Naive thymus-derived CD4-positive, alpha-beta T cell (primary cell): ENCODE measurements around the gene SCNN1G. TPM values are rescaled to one million over a fixed set of nuclear protein-coding genes. Genes with fewer than 3 reads are reported as not detected.

Experiments used
- ATAC-seq: fragments of 150-1000 bp; cut with Tn5 transposase; 2 replicates; pipeline ENCODE4 v1.10.0; 2021; ENCODE audit warnings: mild to moderate bottlenecking, moderate library complexity
- CTCF ChIA-PET: fragments of 350-600 bp; sonication (Branson Sonifier 250); formaldehyde crosslinking; loops from one replicate; lab custom pipeline; 2021; ENCODE audit warnings: antibody characterized with exemption; lab: Charles Lee
- POLR2A ChIA-PET: fragments of 350-600 bp; sonication (Branson Sonifier 250); formaldehyde crosslinking; loops from one replicate; lab custom pipeline; 2021; ENCODE audit warnings: antibody characterized with exemption, inconsistent platforms; lab: Charles Lee
- DNase-seq, 9 donors: peaks; one replicate each; pipeline versions ENCODE4 v3.0.0 to v3.0.0-alpha.2; 2020 to 2022; ENCODE audit warnings: mixed read lengths in 1 of 9
- H3K27ac ChIP-seq: one replicate; pipeline ENCODE4 v1.7.0; 2013; ENCODE audit warnings: mild to moderate bottlenecking, low read depth, low read length, moderate library complexity
- H3K27me3 ChIP-seq, 2 donors: one replicate each; pipeline ENCODE4 v1.7.0; 2013; ENCODE audit warnings: low read length in 2 of 2, mild to moderate bottlenecking in 2 of 2, moderate library complexity in 2 of 2; ENCODE audit not compliant: control insufficient read depth in 2 of 2, insufficient read depth in 2 of 2
- H3K36me3 ChIP-seq, 3 experiments: 1 replicate in 2 of 3; 2 replicates in 1 of 3; pipeline ENCODE4 v1.7.0; 2013; ENCODE audit warnings: low read length in 3 of 3, mild to moderate bottlenecking in 3 of 3, moderate library complexity in 1 of 3; ENCODE audit not compliant: insufficient read depth in 3 of 3, control insufficient read depth in 2 of 3
- H3K4me1 ChIP-seq, 2 donors: one replicate each; pipeline ENCODE4 v1.7.0; 2013; ENCODE audit warnings: low read length in 2 of 2, mild to moderate bottlenecking in 2 of 2, moderate library complexity in 1 of 2; ENCODE audit not compliant: control insufficient read depth in 2 of 2, insufficient read depth in 2 of 2
- H3K4me3 ChIP-seq: 2 replicates; pipeline ENCODE4 v1.7.0; 2013; ENCODE audit warnings: mild to moderate bottlenecking, low read length
- H3K9me3 ChIP-seq, 3 experiments: 1 replicate in 2 of 3; 2 replicates in 1 of 3; pipeline ENCODE4 v1.7.0; 2013; ENCODE audit warnings: low read length in 3 of 3; ENCODE audit not compliant: control insufficient read depth in 2 of 3
- H3K27ac Mint-ChIP-seq, 9 donors: one replicate each; pipeline ENCODE4 v1.8.0; 2020 to 2022; ENCODE audit warnings: mixed read lengths in 9 of 9, mild to moderate bottlenecking in 8 of 9, moderate library complexity in 5 of 9, inconsistent platforms in 2 of 9
- H3K27me3 Mint-ChIP-seq, 5 donors: one replicate each; pipeline ENCODE4 v1.8.0; 2021 to 2022; ENCODE audit warnings: mixed read lengths in 5 of 5, mild to moderate bottlenecking in 1 of 5
- H3K36me3 Mint-ChIP-seq, 5 donors: one replicate each; pipeline ENCODE4 v1.8.0; 2020 to 2022; ENCODE audit warnings: mixed read lengths in 5 of 5, mild to moderate bottlenecking in 3 of 5, inconsistent platforms in 1 of 5
- H3K4me1 Mint-ChIP-seq, 7 donors: one replicate each; pipeline ENCODE4 v1.8.0; 2020 to 2022; ENCODE audit warnings: mixed read lengths in 7 of 7, mild to moderate bottlenecking in 3 of 7, inconsistent platforms in 1 of 7
- H3K4me3 Mint-ChIP-seq, 10 donors: one replicate each; pipeline ENCODE4 v1.8.0; 2020 to 2022; ENCODE audit warnings: mild to moderate bottlenecking in 10 of 10, mixed read lengths in 10 of 10, moderate library complexity in 6 of 10, inconsistent platforms in 2 of 10
- H3K9me3 Mint-ChIP-seq, 11 donors: one replicate each; pipeline ENCODE4 v1.8.0; 2020 to 2022; ENCODE audit warnings: mixed read lengths in 11 of 11, mild to moderate bottlenecking in 4 of 11, inconsistent platforms in 1 of 11, moderate library complexity in 1 of 11
- intact Hi-C, 2 donors: fragments of 100-400 bp; cut with micrococcal nuclease; formaldehyde crosslinking; loops; one replicate each; pipeline ENCODE4 v1.15.1; 2023
- polyA plus RNA-seq, 2 donors: library from polyadenylated mRNA; unstranded; fragments of 300-500 nt; fragmentation: Illumina TruSeq; gene quantifications; one replicate each; pipeline ENCODE4 v1.2.3, GENCODE V29; 2021
- total RNA-seq, 6 experiments: library from RNA in 5 of 6; stranded (reverse) in 5 of 6; gene quantifications; 1 replicate in 5 of 6; 2 replicates in 1 of 6; pipeline ENCODE4 v1.2.3 and lab custom pipeline; 2021 to 2026

Gene SCNN1G
- total and polyA plus RNA-seq, 7 experiments from 2014 or later = not detected

DNA sequence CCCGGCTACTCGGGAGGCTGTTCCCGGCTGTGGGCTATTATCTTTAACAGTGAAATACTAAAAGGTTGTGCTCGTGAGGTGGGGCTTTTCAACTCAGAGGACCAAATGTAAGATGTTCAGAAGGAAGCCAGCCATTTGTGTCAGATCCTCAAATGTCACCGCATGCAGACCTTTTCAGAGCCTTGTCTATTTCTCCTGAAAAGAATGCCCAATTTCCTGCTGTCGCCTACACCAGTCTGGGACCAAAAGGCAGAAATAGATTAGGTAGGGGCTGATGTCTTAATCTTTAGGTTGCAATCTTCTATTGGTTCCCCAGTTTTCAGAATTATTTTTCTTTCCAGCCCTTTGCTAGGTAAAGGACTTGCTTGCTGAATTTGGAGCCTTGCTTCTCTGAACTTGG, 24.4 kb upstream of the SCNN1G start:
- POLR2A ChIA-PET = no interaction called here
- no peak overlapping the region for H3K4me3 Mint-ChIP-seq
- H3K36me3 Mint-ChIP-seq = peaks cover 0 to 3% (median 0%) of the 10 kb centered on the region in 5 donors
- H3K27ac ChIP-seq = no peak overlapping the region
- intact Hi-C loops = no loop called here
- CTCF ChIA-PET = no interaction called here
- DNase-seq (no peak), ATAC-seq (no peak)
- H3K36me3 ChIP-seq = no peaks in the 10 kb centered on the region
- peaks cover 0 to 5% of the 10 kb centered on the region in 2 donors for H3K27me3 ChIP-seq
- no peak overlapping the region for H3K27ac Mint-ChIP-seq
- peaks cover 18 to 47% (median 38%) of the 10 kb centered on the region in 5 donors for H3K27me3 Mint-ChIP-seq
- H3K4me1 Mint-ChIP-seq = peaks cover 3 to 11% (median 9%) of the 10 kb centered on the region in 7 donors
- H3K4me1 ChIP-seq = no peaks in the 10 kb centered on the region
- peaks cover 0 to 2% (median 0%) of the 10 kb centered on the region in 11 donors for H3K9me3 Mint-ChIP-seq
- H3K9me3 ChIP-seq = no peaks in the 10 kb centered on the region
- no peak overlapping the region for H3K4me3 ChIP-seq

DNA sequence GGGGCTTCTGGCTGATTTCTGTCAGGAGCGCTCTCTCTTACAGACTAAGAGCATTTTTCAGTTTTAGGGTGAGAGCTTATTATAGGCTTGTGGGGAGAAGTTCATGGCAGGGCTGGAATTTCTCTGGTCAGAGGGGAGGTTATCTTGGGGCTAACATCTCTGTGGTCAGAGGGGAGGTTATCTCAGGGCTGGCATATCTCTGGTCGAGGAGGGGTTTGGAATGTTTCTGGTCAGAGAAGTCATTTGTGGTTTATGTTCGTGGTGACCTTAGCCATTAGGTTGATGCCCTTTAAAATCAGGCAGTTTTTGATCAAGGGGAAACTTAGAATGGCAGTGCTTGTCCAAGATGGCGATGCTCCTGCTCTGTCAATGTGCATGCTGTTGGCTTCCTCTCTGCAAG, 22.5 kb upstream of the SCNN1G start:
- intact Hi-C loops = no loop called here
- Mint-ChIP-seq H3K4me3 (no peak overlapping the region), H3K27ac (no peak overlapping the region), H3K9me3 (peaks cover 0 to 2% (median 0%) of the 10 kb centered on the region in 11 donors), H3K27me3 (peaks cover 24 to 47% (median 46%) of the 10 kb centered on the region in 5 donors), H3K36me3 (peaks cover 0 to 3% (median 0%) of the 10 kb centered on the region in 5 donors), H3K4me1 (peaks cover 3 to 11% (median 9%) of the 10 kb centered on the region in 7 donors)
- ATAC-seq (no peak), DNase-seq (no peak)
- H3K27me3 ChIP-seq = peaks cover 0 to 5% of the 10 kb centered on the region in 2 donors
- H3K4me3 ChIP-seq = no peak overlapping the region
- H3K4me1 ChIP-seq = no peaks in the 10 kb centered on the region
- H3K9me3 ChIP-seq = no peaks in the 10 kb centered on the region
- no peaks in the 10 kb centered on the region for H3K36me3 ChIP-seq
- POLR2A ChIA-PET = no interaction called here
- no peak overlapping the region for H3K27ac ChIP-seq
- CTCF ChIA-PET = no interaction called here

GRCh38 chr16:23160574-23160973, 22.0 kb upstream of the SCNN1G start:
- Histone ChIP-seq H3K36me3 (no peaks in the 10 kb centered on the region), H3K27me3 (peaks cover 0 to 1% of the 10 kb centered on the region in 2 donors), H3K9me3 (no peaks in the 10 kb centered on the region), H3K4me3 (no peak overlapping the region), H3K27ac (no peak overlapping the region), H3K4me1 (no peaks in the 10 kb centered on the region)
- DNase-seq = no peak
- peaks cover 0 to 2% (median 0%) of the 10 kb centered on the region in 11 donors for H3K9me3 Mint-ChIP-seq
- peaks cover 0 to 3% (median 0%) of the 10 kb centered on the region in 5 donors for H3K36me3 Mint-ChIP-seq
- intact Hi-C loops = no loop called here
- peaks cover 28 to 50% (median 45%) of the 10 kb centered on the region in 5 donors for H3K27me3 Mint-ChIP-seq
- POLR2A ChIA-PET = no interaction called here
- no peak overlapping the region for H3K27ac Mint-ChIP-seq
- CTCF ChIA-PET = no interaction called here
- ATAC-seq = no peak
- peaks cover 3 to 11% (median 6%) of the 10 kb centered on the region in 7 donors for H3K4me1 Mint-ChIP-seq
- no peak overlapping the region for H3K4me3 Mint-ChIP-seq

GRCh38 chr16:23163921-23164320, 18.6 kb upstream of the SCNN1G start:
- intact Hi-C loops = no loop called here
- Histone ChIP-seq H3K4me3 (no peak overlapping the region), H3K4me1 (no peaks in the 10 kb centered on the region), H3K36me3 (no peaks in the 10 kb centered on the region), H3K27ac (no peak overlapping the region), H3K27me3 (no peaks in the 10 kb centered on the region), H3K9me3 (no peaks in the 10 kb centered on the region)
- POLR2A ChIA-PET = no interaction called here
- Mint-ChIP-seq H3K36me3 (no peaks in the 10 kb centered on the region), H3K9me3 (peaks cover 0 to 4% (median 0%) of the 10 kb centered on the region in 11 donors), H3K27ac (no peak overlapping the region), H3K27me3 (peaks cover 46 to 70% (median 56%) of the 10 kb centered on the region in 5 donors), H3K4me1 (no peaks in the 10 kb centered on the region), H3K4me3 (no peak overlapping the region)
- CTCF ChIA-PET = no interaction called here
- no peak for DNase-seq
- no peak for ATAC-seq

DNA sequence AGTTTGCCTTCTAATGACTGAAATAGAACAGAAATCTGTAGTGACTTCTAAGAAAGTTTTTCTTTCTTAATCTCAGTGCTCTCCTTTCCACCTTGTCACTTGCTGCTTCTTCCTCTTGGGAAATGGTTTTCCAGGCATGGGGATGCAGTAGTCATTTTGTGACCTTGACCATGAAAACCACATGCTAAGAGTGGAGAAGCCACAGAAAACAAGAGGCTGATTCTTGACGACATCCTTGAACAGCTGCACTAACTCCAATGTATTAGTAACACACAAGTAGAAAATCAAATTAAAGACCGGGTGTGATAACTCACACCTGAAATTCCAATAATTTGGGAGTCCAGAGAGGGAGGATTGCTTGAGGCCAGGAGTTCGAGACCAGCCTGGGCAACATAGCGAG, 17.8 kb upstream of the SCNN1G start:
- H3K9me3 ChIP-seq = no peaks in the 10 kb centered on the region
- H3K4me3 ChIP-seq = no peak overlapping the region
- ATAC-seq = no peak
- POLR2A ChIA-PET = no interaction called here
- Mint-ChIP-seq H3K27me3 (peaks cover 46 to 72% (median 58%) of the 10 kb centered on the region in 5 donors), H3K4me3 (no peak overlapping the region), H3K27ac (no peak overlapping the region), H3K9me3 (peaks cover 0 to 4% (median 0%) of the 10 kb centered on the region in 11 donors), H3K36me3 (no peaks in the 10 kb centered on the region), H3K4me1 (no peaks in the 10 kb centered on the region)
- intact Hi-C loops = no loop called here
- H3K27ac ChIP-seq = no peak overlapping the region
- CTCF ChIA-PET = no interaction called here
- no peaks in the 10 kb centered on the region for H3K27me3 ChIP-seq
- DNase-seq = no peak
- H3K4me1 ChIP-seq = no peaks in the 10 kb centered on the region
- H3K36me3 ChIP-seq = no peaks in the 10 kb centered on the region

DNA sequence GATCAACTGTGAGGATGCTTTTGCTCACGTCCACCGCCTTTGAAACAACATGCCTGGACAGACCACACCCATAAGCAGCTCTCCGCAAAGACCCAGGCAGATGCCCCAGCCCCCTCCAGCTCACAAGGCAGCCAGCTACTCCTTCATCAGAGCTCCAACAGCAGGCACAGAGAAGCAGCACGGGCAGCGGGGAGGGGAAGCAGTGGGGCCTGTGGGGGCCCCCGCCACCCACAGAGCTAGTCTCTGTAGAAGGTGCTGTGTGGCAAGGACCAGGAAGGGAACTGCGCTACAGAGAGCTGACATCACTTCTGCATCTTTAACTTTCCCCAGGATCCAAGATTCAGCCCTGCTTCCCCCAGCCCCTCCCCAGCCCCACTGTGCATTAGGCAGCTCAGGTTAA, 10.0 kb upstream of the SCNN1G start:
- Histone ChIP-seq H3K27ac (no peak overlapping the region), H3K4me1 (no peaks in the 10 kb centered on the region), H3K27me3 (no peaks in the 10 kb centered on the region), H3K9me3 (no peaks in the 10 kb centered on the region), H3K4me3 (no peak overlapping the region), H3K36me3 (no peaks in the 10 kb centered on the region)
- CTCF ChIA-PET = no interaction called here
- no peak overlapping the region for H3K4me3 Mint-ChIP-seq
- intact Hi-C loops = no loop called here
- no peaks in the 10 kb centered on the region for H3K36me3 Mint-ChIP-seq
- DNase-seq (no peak), ATAC-seq (no peak)
- no peaks in the 10 kb centered on the region for H3K4me1 Mint-ChIP-seq
- H3K27me3 Mint-ChIP-seq = peaks cover 41 to 72% (median 58%) of the 10 kb centered on the region in 5 donors
- no peaks in the 10 kb centered on the region for H3K9me3 Mint-ChIP-seq
- no peak overlapping the region for H3K27ac Mint-ChIP-seq
- POLR2A ChIA-PET = no interaction called here

DNA sequence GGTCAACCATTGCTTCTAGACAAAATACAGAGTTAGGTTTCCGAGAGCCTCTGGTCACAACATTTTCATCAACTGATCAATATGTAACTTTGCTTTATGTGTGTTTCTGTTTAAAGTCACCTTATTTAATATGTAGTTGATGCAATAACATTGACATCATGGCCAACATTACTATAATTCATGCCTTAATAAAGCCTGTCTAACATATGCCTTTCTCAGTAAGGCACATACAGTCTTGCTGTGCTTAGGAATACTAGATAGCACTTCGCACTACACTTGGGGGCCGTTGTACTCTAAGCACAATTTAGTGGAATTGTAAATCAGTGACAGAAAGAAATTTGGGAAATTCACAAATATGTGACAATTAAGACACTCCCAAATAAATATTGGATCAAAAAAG, 9.6 kb upstream of the SCNN1G start:
- H3K4me3 ChIP-seq = no peak overlapping the region
- no peaks in the 10 kb centered on the region for H3K36me3 ChIP-seq
- Mint-ChIP-seq H3K36me3 (no peaks in the 10 kb centered on the region), H3K9me3 (no peaks in the 10 kb centered on the region), H3K4me3 (no peak overlapping the region), H3K4me1 (no peaks in the 10 kb centered on the region), H3K27ac (no peak overlapping the region), H3K27me3 (peaks cover 37 to 70% (median 57%) of the 10 kb centered on the region in 5 donors)
- ChIA-PET POLR2A (no interaction called here), CTCF (no interaction called here)
- DNase-seq = no peak
- no peak for ATAC-seq
- intact Hi-C loops = no loop called here
- no peaks in the 10 kb centered on the region for H3K4me1 ChIP-seq
- no peaks in the 10 kb centered on the region for H3K27me3 ChIP-seq
- H3K27ac ChIP-seq = no peak overlapping the region
- H3K9me3 ChIP-seq = no peaks in the 10 kb centered on the region
